Activated T-cell treated with anti-CD3 and anti-CD28 coated beads for 24 hours (primary cell): ENCODE measurements around the gene SDF2L1.
"Not testable (repeated sequence)": the region's sequence is repeated elsewhere in the genome, so short reads cannot be mapped to it uniquely, and the experiment has no call there.

Experiments
- DNase-seq: peaks from one replicate; pipeline ENCODE4 v3.0.0-alpha.2; 2020; ENCODE audit warnings: low read depth

The SDF2L1 gene

GRCh38 chr22:21686634-21687393 is 44.7 kb downstream of the SDF2L1 start:
- no peak for DNase-seq

- DNase-seq = no peak
Observed at GRCh38 chr22:21687685-21688259, 45.7 kb downstream of the SDF2L1 start.

- no peak for DNase-seq
Observed at GRCh38 chr22:21688341-21688705, 46.2 kb downstream of the SDF2L1 start.

- no peak for DNase-seq
Observed at GRCh38 chr22:21688706-21689381, 46.7 kb downstream of the SDF2L1 start.

- DNase-seq = no peak
Observed at GRCh38 chr22:21690401-21690801, 48.3 kb downstream of the SDF2L1 start.

GRCh38 chr22:21691816-21692215 is 49.7 kb downstream of the SDF2L1 start:
- no peak for DNase-seq

- not testable (repeated sequence) for DNase-seq
Observed at GRCh38 chr22:21692856-21693255, 50.8 kb downstream of the SDF2L1 start.

- no peak for DNase-seq
Observed at GRCh38 chr22:21693333-21693998, 51.4 kb downstream of the SDF2L1 start.
